H1 (cell line): ENCODE data around the gene IL19. TPM values are rescaled to one million over a fixed set of nuclear protein-coding genes. Genes with fewer than 3 reads are reported as not detected.

ENCODE experiments used
- CTCF ChIA-PET: fragments of 300-600 bp; sonication (Branson Sonifier 250); formaldehyde crosslinking; loops from one replicate; lab custom pipeline; 2021; ENCODE audit not compliant: partially characterized antibody; lab: Charles Lee
- POLR2A ChIA-PET: fragments of 300-600 bp; sonication (Branson Sonifier 250); formaldehyde crosslinking; loops from one replicate; lab custom pipeline; 2021; ENCODE audit warnings: inconsistent platforms; ENCODE audit not compliant: partially characterized antibody; lab: Charles Lee
- DNase-seq, 2 experiments: peaks; one replicate each; pipeline versions ENCODE4 v3.0.0 to v3.0.0-alpha.2; 2010 to 2022; ENCODE audit warnings: low spot score in 2 of 2, low read depth in 1 of 2, mixed read lengths in 1 of 2
- FAIRE-seq: peaks from 2 replicates; lab custom pipeline; 2011; peaks lifted over from hg19 to GRCh38; lab: Jason Lieb, UNC
- H2AFZ ChIP-seq: 2 replicates; pipeline ENCODE4 v1.8.1; 2012; ENCODE audit warnings: low read length, inconsistent platforms
- H2AK5ac ChIP-seq: 2 replicates; pipeline ENCODE4 v1.6.1; 2013; ENCODE audit warnings: low read depth, low read length
- H2BK120ac ChIP-seq: replicated peaks from 2 replicates; pipeline ENCODE3; 2013; ENCODE audit warnings: low read depth, low read length, inconsistent platforms
- H2BK12ac ChIP-seq: 2 replicates; pipeline ENCODE4 v1.6.1; 2013; ENCODE audit warnings: low read depth, low read length
- H2BK15ac ChIP-seq: 2 replicates; pipeline ENCODE4 v1.6.1; 2013; ENCODE audit warnings: low read length
- H2BK20ac ChIP-seq: 2 replicates; pipeline ENCODE4 v1.6.1; 2013; ENCODE audit warnings: low read length
- H2BK5ac ChIP-seq: 2 replicates; pipeline ENCODE4 v1.6.1; 2013; ENCODE audit warnings: low read depth, low read length
- H3K14ac ChIP-seq: 2 replicates; pipeline ENCODE4 v1.6.1; 2013; ENCODE audit warnings: inconsistent platforms; ENCODE audit not compliant: insufficient read length
- H3K18ac ChIP-seq: 2 replicates; pipeline ENCODE4 v1.6.1; 2013; ENCODE audit warnings: low read length; ENCODE audit errors: extremely low read depth
- H3K23ac ChIP-seq: 2 replicates; pipeline ENCODE4 v1.6.1; 2013; ENCODE audit warnings: inconsistent platforms; ENCODE audit not compliant: insufficient read length
- H3K23me2 ChIP-seq: 2 replicates; pipeline ENCODE4 v1.6.1; 2013; ENCODE audit warnings: low read depth, low read length
- H3K27ac ChIP-seq: 2 replicates; pipeline ENCODE4 v1.6.1; 2011; ENCODE audit warnings: low read depth, low read length, inconsistent platforms
- H3K27me3 ChIP-seq, 4 experiments: replicated peaks in 1 of 4; 1 replicate in 1 of 4; 2 replicates in 3 of 4; pipeline versions ENCODE4 v1.6.1 to v1.8.1; 2011 to 2013; ENCODE audit warnings: low read length in 3 of 4, mild to moderate bottlenecking in 3 of 4, inconsistent platforms in 2 of 4, mixed read lengths in 2 of 4, moderate library complexity in 1 of 4; ENCODE audit not compliant: control insufficient read depth in 3 of 4, insufficient read depth in 3 of 4; ENCODE audit errors: extremely low read depth in 1 of 4
- H3K36me3 ChIP-seq, 4 experiments: 2 replicates each; pipeline versions ENCODE4 v1.6.1 to v1.8.1; 2011 to 2013; ENCODE audit warnings: mild to moderate bottlenecking in 4 of 4, low read length in 3 of 4, moderate library complexity in 2 of 4, control low read depth in 1 of 4, inconsistent platforms in 1 of 4; ENCODE audit not compliant: insufficient read depth in 4 of 4, control insufficient read depth in 2 of 4
- H3K4ac ChIP-seq: replicated peaks from 2 replicates; pipeline ENCODE3; 2013; ENCODE audit warnings: low read length, low read depth, mixed read lengths, inconsistent platforms; ENCODE audit not compliant: insufficient read length
- H3K4me1 ChIP-seq, 4 experiments: replicated peaks in 1 of 4; 1 replicate in 1 of 4; 2 replicates in 3 of 4; pipeline versions ENCODE4 v1.6.1 to v1.8.1; 2011 to 2013; ENCODE audit warnings: low read length in 3 of 4, inconsistent platforms in 2 of 4, mixed read lengths in 1 of 4; ENCODE audit not compliant: insufficient read depth in 4 of 4, control insufficient read depth in 3 of 4
- H3K4me2 ChIP-seq, 2 experiments: 2 replicates each; pipeline versions ENCODE4 v1.6.1 to v1.8.1; 2011 to 2013; ENCODE audit warnings: low read depth in 2 of 2, low read length in 2 of 2, control low read depth in 1 of 2, inconsistent platforms in 1 of 2, mild to moderate bottlenecking in 1 of 2; ENCODE audit not compliant: insufficient read depth in 1 of 2
- H3K4me3 ChIP-seq, 4 experiments: fragments of 200-600, 300-600 bp in 1 of 4; sonication (generic), shearing (Covaris generic), sonication (Bioruptor Twin) in 1 of 4; 2 replicates each; pipeline versions ENCODE4 v1.5.1 to v1.8.1; 2011 to 2016; ENCODE audit warnings: low read length in 4 of 4, low read depth in 3 of 4, control low read depth in 2 of 4, inconsistent platforms in 2 of 4, mild to moderate bottlenecking in 2 of 4, mixed read lengths in 1 of 4, moderate library complexity in 1 of 4; ENCODE audit not compliant: insufficient read depth in 2 of 4; ENCODE audit errors: extremely low read depth in 1 of 4
- H3K56ac ChIP-seq: replicated peaks from 2 replicates; pipeline ENCODE3; 2013; ENCODE audit warnings: low read depth, mild to moderate bottlenecking, mixed read lengths, low read length, inconsistent platforms; ENCODE audit not compliant: insufficient read length
- H3K79me1 ChIP-seq: 2 replicates; pipeline ENCODE4 v1.6.1; 2013; ENCODE audit warnings: low read depth, low read length, control low read depth
- H3K79me2 ChIP-seq, 2 experiments: 2 replicates each; pipeline versions ENCODE4 v1.6.1 to v1.8.1; 2012 to 2013; ENCODE audit warnings: low read length in 2 of 2, mild to moderate bottlenecking in 2 of 2, inconsistent platforms in 1 of 2; ENCODE audit not compliant: insufficient read depth in 2 of 2, control insufficient read depth in 1 of 2
- H3K9ac ChIP-seq, 4 experiments: replicated peaks in 1 of 4; 1 replicate in 1 of 4; 2 replicates in 3 of 4; pipeline versions ENCODE4 v1.6.1 to v1.8.1; 2011 to 2013; ENCODE audit warnings: low read depth in 3 of 4, low read length in 3 of 4, control low read depth in 2 of 4, mild to moderate bottlenecking in 2 of 4, moderate library complexity in 2 of 4, inconsistent platforms in 1 of 4; ENCODE audit errors: extremely low read depth in 1 of 4
- H3K9me3 ChIP-seq, 2 experiments: 2 replicates each; pipeline versions ENCODE4 v1.6.1 to v1.8.1; 2012 to 2013; ENCODE audit warnings: mild to moderate bottlenecking in 2 of 2, moderate library complexity in 2 of 2, control low read depth in 1 of 2, inconsistent platforms in 1 of 2, low read depth in 1 of 2, low read length in 1 of 2, mixed read lengths in 1 of 2; ENCODE audit not compliant: insufficient read depth in 2 of 2
- H4K20me1 ChIP-seq, 2 experiments: replicated peaks in 1 of 2; 2 replicates each; pipeline versions ENCODE3 to v1.8.1; 2011 to 2013; ENCODE audit warnings: inconsistent platforms in 2 of 2, low read length in 2 of 2, mild to moderate bottlenecking in 1 of 2; ENCODE audit not compliant: insufficient read depth in 2 of 2, control insufficient read depth in 1 of 2
- H4K5ac ChIP-seq: 2 replicates; pipeline ENCODE4 v1.6.1; 2013; ENCODE audit warnings: low read length, low read depth, mixed read lengths, inconsistent platforms; ENCODE audit not compliant: insufficient read length
- H4K8ac ChIP-seq: 2 replicates; pipeline ENCODE4 v1.8.0; 2013; ENCODE audit warnings: mild to moderate bottlenecking, moderate library complexity, low read length, inconsistent platforms; ENCODE audit not compliant: insufficient read depth; ENCODE audit errors: extremely low read depth
- H4K91ac ChIP-seq: replicated peaks from 2 replicates; pipeline ENCODE3; 2013; ENCODE audit warnings: low read length, mixed read lengths, inconsistent platforms; ENCODE audit not compliant: insufficient read length
- ATF3 ChIP-seq: IDR thresholded peaks from 2 replicates; pipeline ENCODE4 v1.6.1; 2011; ENCODE audit warnings: low read depth, mild to moderate bottlenecking, low read length; ENCODE audit not compliant: insufficient read depth
- CTCF ChIP-seq, 3 experiments: IDR thresholded peaks; 1 replicate in 2 of 3; 2 replicates in 1 of 3; pipeline versions ENCODE4 v1.5.1 to v1.6.1; 2011; ENCODE audit warnings: low read length in 3 of 3, mild to moderate bottlenecking in 3 of 3, inconsistent platforms in 2 of 3, low read depth in 1 of 3, moderate library complexity in 1 of 3; ENCODE audit not compliant: insufficient read depth in 1 of 3; ENCODE audit errors: control extremely low read depth in 1 of 3
- EP300 ChIP-seq, 2 experiments: IDR thresholded peaks; 1 replicate in 1 of 2; 2 replicates in 1 of 2; pipeline ENCODE4 v1.6.1; 2011 to 2012; ENCODE audit warnings: low read depth in 2 of 2, low read length in 2 of 2, mild to moderate bottlenecking in 2 of 2, borderline replicate concordance in 1 of 2, inconsistent platforms in 1 of 2, moderate library complexity in 1 of 2
- KDM5A ChIP-seq: fragments of 200-600 bp; IDR thresholded peaks from 2 replicates; pipeline ENCODE4 v1.7.1; 2012; ENCODE audit warnings: mild to moderate bottlenecking, low read length, inconsistent platforms, mixed read lengths
- POLR2A ChIP-seq, 2 experiments: IDR thresholded peaks; 1 replicate in 1 of 2; 2 replicates in 1 of 2; pipeline ENCODE4 v1.6.1; 2011; ENCODE audit warnings: low read depth in 2 of 2, low read length in 2 of 2, mild to moderate bottlenecking in 2 of 2; ENCODE audit errors: control extremely low read depth in 1 of 2
- WGBS, 2 experiments: shearing (Covaris generic) in 1 of 2; methylation state at CpG; one replicate each; pipeline versions ENCODE4 v1.1.6 to v1.1.7; 2013 to 2015; ENCODE audit warnings: low lambda C conversion rate in 2 of 2, mixed read lengths in 2 of 2, inconsistent platforms in 1 of 2, low coverage in 1 of 2, missing lambda C conversion rate in 1 of 2; ENCODE audit not compliant: insufficient replicate concordance in 2 of 2, insufficient coverage in 1 of 2, insufficient read length in 1 of 2; ENCODE audit errors: extremely low coverage in 1 of 2, missing lambda C conversion rate in 1 of 2; 5-methylcytosine and 5-hydroxymethylcytosine counted together
- polyA plus RNA-seq, 7 experiments: library from polyadenylated mRNA; depleted of rRNA in 3 of 7; stranded (reverse) in 5 of 7; unstranded in 2 of 7; fragments of >200 nt in 5 of 7; fragments of 200-250 nt in 2 of 7; gene quantifications; 1 replicate in 5 of 7; 2 replicates in 1 of 7; 4 replicates in 1 of 7; pipeline versions ENCODE4 v1.2.1 to v1.2.3, GENCODE V29; 2011 to 2013; ENCODE audit warnings: missing spikeins in 2 of 7, mixed read lengths in 2 of 7
- total RNA-seq: library from RNA; stranded (reverse); fragmentation: NEBNext Ultra II Directional; extraction: Animal tissue kit (Norgen Biotek cat#: 25700); gene quantifications from 2 replicates; pipeline ENCODE4 v1.2.1, GENCODE V29; 2021

The IL19 gene
- total and polyA plus RNA-seq, 2 of the 8 experiments (the other 6 are each of a cell fraction or from before 2014, with no cell fraction given) = not detected

- Histone ChIP-seq H3K4me3 (no peak overlapping the region), H3K9me3 (no peaks in the 10 kb centered on the region), H2BK12ac (no peak overlapping the region), H4K8ac (no peak overlapping the region), H2BK120ac (no peak overlapping the region), H4K5ac (no peak overlapping the region), H4K91ac (no peak overlapping the region), H3K27me3 (no peaks in the 10 kb centered on the region), H3K79me2 (no peaks in the 10 kb centered on the region), H3K79me1 (no peaks in the 10 kb centered on the region), H3K27ac (no peak overlapping the region), H3K14ac (no peak overlapping the region), H3K4me2 (no peak overlapping the region), H3K23ac (no peak overlapping the region), H2BK20ac (no peak overlapping the region), H3K4ac (no peak overlapping the region), H3K4me1 (no peaks in the 10 kb centered on the region), H2AFZ (no peak overlapping the region), H2BK5ac (no peak overlapping the region), H3K23me2 (no peaks in the 10 kb centered on the region), H3K56ac (no peak overlapping the region), H3K9ac (no peak overlapping the region), H3K18ac (no peak overlapping the region), H3K36me3 (no peaks in the 10 kb centered on the region), H2AK5ac (no peak overlapping the region), H4K20me1 (peaks cover 0 to 2% of the 10 kb centered on the region in 2 experiments), H2BK15ac (no peak overlapping the region)
- FAIRE-seq (no peak), DNase-seq (no peak)
- ChIA-PET CTCF (interaction anchor here (0.6 to 5.6 kb wide), 12 partner anchors 9 to 357 kb away, joined by 3 to 29 read pairs (median 5); partner anchors contain the start of gene IL20), POLR2A (interaction anchor here (1.3 kb wide), 1 partner anchor 9 kb away, joined by 3 read pairs; no protein-coding TSS in a partner anchor)
- TF ChIP-seq ATF3 = no peak
- no peak for TF ChIP-seq EP300 (IDR thresholded peaks at IDR 0.05; ENCODE audit: borderline replicate concordance in 1 of 2, low read depth in 2 of 2, low read length in 2 of 2)
- no peak for TF ChIP-seq CTCF (IDR thresholded peaks at IDR 0.05; ENCODE audit: control extremely low read depth in 1 of 3, insufficient read depth in 1 of 3, low read depth in 1 of 3, low read length in 3 of 3)
- TF ChIP-seq POLR2A (IDR thresholded peaks at IDR 0.05; ENCODE audit: control extremely low read depth in 1 of 2, low read depth in 2 of 2, low read length in 2 of 2) = no peak
- TF ChIP-seq KDM5A = no peak
- WGBS, 2 experiments = 84% methylated on average over 2 of the region's 2 CpGs; no CpG with 5 or more reads in 1 of the 2 experiments
Observed at GRCh38 chr1:206836111-206836510, 65.5 kb downstream of the IL19 start.
